ENCODE measurements around the gene MAGEA9B. TPM values are rescaled to one million over a fixed set of nuclear protein-coding genes. Genes with fewer than 3 reads are reported as not detected.
"Not testable (repeated sequence)": the region's sequence is repeated elsewhere in the genome, so short reads cannot be mapped to it uniquely, and the experiment has no call there.

The MAGEA9B gene
- total and polyA plus RNA-seq, 4 donors = not detected

- intact Hi-C loops (cut with DNase I) = loop anchor here in 1 of 2 donors (10.0 kb wide), 1 partner anchor 55 kb away; no protein-coding TSS in a partner anchor
- no CpG with 5 or more reads among the region's 1 CpG for WGBS, 2 donors
Observed at GRCh38 chrX:149619662-149620061, 32.4 kb upstream of the MAGEA9B start.

GRCh38 chrX:149618871-149619270 is 31.6 kb upstream of the MAGEA9B start:
- ATAC-seq (ENCODE audit: low FRiP score) = no peak
- intact Hi-C loops (cut with DNase I) = no loop called here
- Histone ChIP-seq H3K9me3 (ENCODE audit: control insufficient read depth, low read length) (no peaks in the 10 kb centered on the region), H3K4me1 (ENCODE audit: control insufficient read depth in 1 of 2, insufficient read depth in 2 of 2, low read length in 2 of 2) (no peaks in the 10 kb centered on the region), H3K36me3 (ENCODE audit: control insufficient read depth in 1 of 2, insufficient read depth in 2 of 2, low read length in 1 of 2) (no peaks in the 10 kb centered on the region), H3K27me3 (ENCODE audit: control insufficient read depth in 1 of 2, insufficient read depth in 2 of 2, low read length in 1 of 2) (no peaks in the 10 kb centered on the region), H3K27ac (ENCODE audit: low read depth in 1 of 2, low read length in 2 of 2) (no peak overlapping the region), H3K4me3 (ENCODE audit: low read length in 2 of 2) (no peak overlapping the region)
- no peak for DNase-seq
- 65 to 90% methylated on average over 3 of the region's 3 CpGs for WGBS, 2 donors

More at GRCh38 chrX:149619662-149620061, 32.4 kb upstream of the MAGEA9B start:
- not testable (repeated sequence) for H3K36me3 ChIP-seq (ENCODE audit: control insufficient read depth in 1 of 2, insufficient read depth in 2 of 2, low read length in 1 of 2); H3K27me3 ChIP-seq (ENCODE audit: control insufficient read depth in 1 of 2, insufficient read depth in 2 of 2, low read length in 1 of 2); H3K27ac ChIP-seq (ENCODE audit: low read depth in 1 of 2, low read length in 2 of 2); DNase-seq; H3K4me3 ChIP-seq (ENCODE audit: low read length in 2 of 2); H3K9me3 ChIP-seq (ENCODE audit: control insufficient read depth, low read length); ATAC-seq (ENCODE audit: low FRiP score); H3K4me1 ChIP-seq (ENCODE audit: control insufficient read depth in 1 of 2, insufficient read depth in 2 of 2, low read length in 2 of 2)

- Histone ChIP-seq H3K27ac (ENCODE audit: low read depth in 1 of 2, low read length in 2 of 2) (no peak overlapping the region), H3K9me3 (ENCODE audit: control insufficient read depth, low read length) (no peaks in the 10 kb centered on the region), H3K4me1 (ENCODE audit: control insufficient read depth in 1 of 2, insufficient read depth in 2 of 2, low read length in 2 of 2) (no peaks in the 10 kb centered on the region), H3K4me3 (ENCODE audit: low read length in 2 of 2) (no peak overlapping the region), H3K36me3 (ENCODE audit: control insufficient read depth in 1 of 2, insufficient read depth in 2 of 2, low read length in 1 of 2) (no peaks in the 10 kb centered on the region), H3K27me3 (ENCODE audit: control insufficient read depth in 1 of 2, insufficient read depth in 2 of 2, low read length in 1 of 2) (no peaks in the 10 kb centered on the region)
- intact Hi-C loops (cut with DNase I) = no loop called here
- DNase-seq (no peak), ATAC-seq (ENCODE audit: low FRiP score) (no peak)
- 53 to 93% methylated on average over 1 of the region's 1 CpG for WGBS, 2 donors
Observed at GRCh38 chrX:149611623-149612175, 24.4 kb upstream of the MAGEA9B start.

- Histone ChIP-seq H3K36me3 (ENCODE audit: control insufficient read depth in 1 of 2, insufficient read depth in 2 of 2, low read length in 1 of 2) (no peaks in the 10 kb centered on the region), H3K4me3 (ENCODE audit: low read length in 2 of 2) (no peak overlapping the region), H3K27ac (ENCODE audit: low read depth in 1 of 2, low read length in 2 of 2) (no peak overlapping the region), H3K4me1 (ENCODE audit: control insufficient read depth in 1 of 2, insufficient read depth in 2 of 2, low read length in 2 of 2) (no peaks in the 10 kb centered on the region), H3K9me3 (ENCODE audit: control insufficient read depth, low read length) (no peaks in the 10 kb centered on the region), H3K27me3 (ENCODE audit: control insufficient read depth in 1 of 2, insufficient read depth in 2 of 2, low read length in 1 of 2) (no peaks in the 10 kb centered on the region)
- intact Hi-C loops (cut with DNase I) = no loop called here
- DNase-seq (no peak), ATAC-seq (ENCODE audit: low FRiP score) (no peak)
- 74 to 93% methylated on average over 5 of the region's 5 CpGs for WGBS, 2 donors
Observed at GRCh38 chrX:149610511-149610910, 23.3 kb upstream of the MAGEA9B start.

GRCh38 chrX:149607699-149608098 is 20.4 kb upstream of the MAGEA9B start:
- intact Hi-C loops (cut with DNase I) = no loop called here

GRCh38 chrX:149605248-149605885 is 18.1 kb upstream of the MAGEA9B start:
- ATAC-seq (ENCODE audit: low FRiP score); H3K36me3 ChIP-seq (ENCODE audit: control insufficient read depth in 1 of 2, insufficient read depth in 2 of 2, low read length in 1 of 2); intact Hi-C loops (cut with DNase I); DNase-seq; H3K27ac ChIP-seq (ENCODE audit: low read depth in 1 of 2, low read length in 2 of 2); H3K4me3 ChIP-seq (ENCODE audit: low read length in 2 of 2); H3K27me3 ChIP-seq (ENCODE audit: control insufficient read depth in 1 of 2, insufficient read depth in 2 of 2, low read length in 1 of 2); H3K4me1 ChIP-seq (ENCODE audit: control insufficient read depth in 1 of 2, insufficient read depth in 2 of 2, low read length in 2 of 2); H3K9me3 ChIP-seq (ENCODE audit: control insufficient read depth, low read length): not testable (repeated sequence)
- 67 to 71% methylated on average over 7 of the region's 7 CpGs for WGBS, 2 donors

More at GRCh38 chrX:149607699-149608098, 20.4 kb upstream of the MAGEA9B start:
- DNase-seq (no peak), ATAC-seq (ENCODE audit: low FRiP score) (no peak)
- no peaks in the 10 kb centered on the region for H3K36me3 ChIP-seq (ENCODE audit: control insufficient read depth in 1 of 2, insufficient read depth in 2 of 2, low read length in 1 of 2)
- no peaks in the 10 kb centered on the region for H3K4me1 ChIP-seq (ENCODE audit: control insufficient read depth in 1 of 2, insufficient read depth in 2 of 2, low read length in 2 of 2)
- no peak overlapping the region for H3K4me3 ChIP-seq (ENCODE audit: low read length in 2 of 2)
- H3K27me3 ChIP-seq (ENCODE audit: control insufficient read depth in 1 of 2, insufficient read depth in 2 of 2, low read length in 1 of 2) = no peaks in the 10 kb centered on the region
- H3K27ac ChIP-seq (ENCODE audit: low read depth in 1 of 2, low read length in 2 of 2) = no peak overlapping the region
- H3K9me3 ChIP-seq (ENCODE audit: control insufficient read depth, low read length) = no peaks in the 10 kb centered on the region

GRCh38 chrX:149598603-149599002 is 11.3 kb upstream of the MAGEA9B start:
- intact Hi-C loops (cut with DNase I); H3K4me1 ChIP-seq (ENCODE audit: control insufficient read depth in 1 of 2, insufficient read depth in 2 of 2, low read length in 2 of 2); H3K4me3 ChIP-seq (ENCODE audit: low read length in 2 of 2); H3K27ac ChIP-seq (ENCODE audit: low read depth in 1 of 2, low read length in 2 of 2); ATAC-seq (ENCODE audit: low FRiP score); DNase-seq; H3K27me3 ChIP-seq (ENCODE audit: control insufficient read depth in 1 of 2, insufficient read depth in 2 of 2, low read length in 1 of 2); H3K9me3 ChIP-seq (ENCODE audit: control insufficient read depth, low read length); H3K36me3 ChIP-seq (ENCODE audit: control insufficient read depth in 1 of 2, insufficient read depth in 2 of 2, low read length in 1 of 2): not testable (repeated sequence)
- 14 to 23% methylated on average over 1 to 3 of the region's 11 CpGs for WGBS, 2 donors

GRCh38 chrX:149595943-149596342 is 8.7 kb upstream of the MAGEA9B start:
- H3K4me3 ChIP-seq (ENCODE audit: low read length in 2 of 2); H3K4me1 ChIP-seq (ENCODE audit: control insufficient read depth in 1 of 2, insufficient read depth in 2 of 2, low read length in 2 of 2); DNase-seq; H3K27me3 ChIP-seq (ENCODE audit: control insufficient read depth in 1 of 2, insufficient read depth in 2 of 2, low read length in 1 of 2); H3K27ac ChIP-seq (ENCODE audit: low read depth in 1 of 2, low read length in 2 of 2); H3K36me3 ChIP-seq (ENCODE audit: control insufficient read depth in 1 of 2, insufficient read depth in 2 of 2, low read length in 1 of 2); intact Hi-C loops (cut with DNase I); H3K9me3 ChIP-seq (ENCODE audit: control insufficient read depth, low read length); ATAC-seq (ENCODE audit: low FRiP score): not testable (repeated sequence)
- WGBS, 2 donors = no CpG with 5 or more reads among the region's 7 CpGs

- H3K9me3 ChIP-seq (ENCODE audit: control insufficient read depth, low read length); ATAC-seq (ENCODE audit: low FRiP score); intact Hi-C loops (cut with DNase I): not testable (repeated sequence)
Observed at GRCh38 chrX:149595214-149595613, 8.0 kb upstream of the MAGEA9B start, which contains the start of gene HSFX2. Gene HSFX2, minus strand, starts transcription at chrX:149595314. Its CDS starts 614 bp downstream, at chrX:149594700.

More at GRCh38 chrX:149595214-149595613, 8.0 kb upstream of the MAGEA9B start, which contains the start of gene HSFX2:
- not testable (repeated sequence) for H3K4me3 ChIP-seq (ENCODE audit: low read length in 2 of 2); DNase-seq; H3K27ac ChIP-seq (ENCODE audit: low read depth in 1 of 2, low read length in 2 of 2); H3K4me1 ChIP-seq (ENCODE audit: control insufficient read depth in 1 of 2, insufficient read depth in 2 of 2, low read length in 2 of 2); H3K36me3 ChIP-seq (ENCODE audit: control insufficient read depth in 1 of 2, insufficient read depth in 2 of 2, low read length in 1 of 2); H3K27me3 ChIP-seq (ENCODE audit: control insufficient read depth in 1 of 2, insufficient read depth in 2 of 2, low read length in 1 of 2)
- WGBS, 2 donors = no CpG with 5 or more reads among the region's 17 CpGs
